Measurements from ENCODE around the gene RIN2.

Gene RIN2

GRCh38 chr20:19758133-19758500 lies at the start of gene RIN2:
Gene RIN2, plus strand, starts transcription at chr20:19758258. Its CDS starts 131,344 bp downstream, at chr20:19889602.
- DNase-seq (ENCODE audit: low read depth): no peak
- peak within 1 kb of the TSS; percentile 82 for H3K4me3 ChIP-seq (ENCODE audit: low read depth, low read length)
- no peak for TF ChIP-seq CTCF (conservative IDR thresholded peaks at IDR 0.05; ENCODE audit: low read depth, low read length)

- no peak overlapping the region for H3K4me3 ChIP-seq (ENCODE audit: low read depth, low read length)
- no peak for DNase-seq (ENCODE audit: low read depth)
- no peak for TF ChIP-seq CTCF (conservative IDR thresholded peaks at IDR 0.05; ENCODE audit: low read depth, low read length)
Observed at GRCh38 chr20:19709635-19710335, 48.3 kb upstream of the RIN2 start.

- H3K4me3 ChIP-seq (ENCODE audit: low read depth, low read length): no peak overlapping the region
- TF ChIP-seq CTCF (conservative IDR thresholded peaks at IDR 0.05; ENCODE audit: low read depth, low read length): no peak
- peak; percentile 15 for DNase-seq (ENCODE audit: low read depth)
Observed at GRCh38 chr20:19710336-19711120, 47.5 kb upstream of the RIN2 start.

- no peak for DNase-seq (ENCODE audit: low read depth)
- TF ChIP-seq CTCF (conservative IDR thresholded peaks at IDR 0.05; ENCODE audit: low read depth, low read length): no peak
- no peak overlapping the region for H3K4me3 ChIP-seq (ENCODE audit: low read depth, low read length)
Observed at GRCh38 chr20:19711126-19711525, 46.9 kb upstream of the RIN2 start.

- DNase-seq (ENCODE audit: low read depth): no peak
Observed at GRCh38 chr20:19712721-19713260, 45.3 kb upstream of the RIN2 start.

GRCh38 chr20:19713822-19714578 lies 44.1 kb upstream of the RIN2 start:
- no peak overlapping the region for H3K4me3 ChIP-seq (ENCODE audit: low read depth, low read length)
- DNase-seq (ENCODE audit: low read depth): no peak
- TF ChIP-seq CTCF (conservative IDR thresholded peaks at IDR 0.05; ENCODE audit: low read depth, low read length): no peak

More at GRCh38 chr20:19712721-19713260, 45.3 kb upstream of the RIN2 start:
- no peak overlapping the region for H3K4me3 ChIP-seq (ENCODE audit: low read depth, low read length)
- TF ChIP-seq CTCF (conservative IDR thresholded peaks at IDR 0.05; ENCODE audit: low read depth, low read length): no peak

Measured in choroid plexus epithelial cell (primary cell).